ENCODE results near the gene PPP1R26. TPM values are rescaled to one million over a fixed set of nuclear protein-coding genes. Genes with fewer than 3 reads are reported as not detected.
"Not testable (repeated sequence)": the region's sequence is repeated elsewhere in the genome, so short reads cannot be mapped to it uniquely, and the experiment has no call there.

The PPP1R26 gene
- polyA plus RNA-seq, 1 experiment: 6.0 TPM

DNA sequence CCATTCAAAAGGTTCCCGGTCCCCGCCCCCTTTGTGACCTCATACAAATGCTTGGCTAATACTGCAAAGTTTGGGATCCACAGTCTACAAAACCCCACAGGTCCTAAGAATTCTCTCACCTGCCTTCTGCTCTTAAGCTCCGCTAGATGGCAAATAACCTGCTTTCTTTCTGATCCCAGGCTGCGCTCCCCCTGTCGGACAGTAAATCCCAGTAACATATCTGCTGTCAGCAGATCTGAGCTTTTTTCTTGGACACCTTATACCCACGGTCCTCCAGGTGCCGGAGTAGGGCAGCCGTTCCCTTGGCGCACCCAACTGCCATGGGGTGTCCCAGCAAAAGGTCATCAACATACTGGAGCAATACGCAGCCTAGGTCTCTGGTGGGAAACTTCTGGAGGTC lies 39.0 kb upstream of the PPP1R26 start:
- H3K4me3 ChIP-seq (ENCODE audit: low read depth, low read length): no peak overlapping the region
- no peak for DNase-seq (ENCODE audit: low read depth)
- TF ChIP-seq, protein P1, sequence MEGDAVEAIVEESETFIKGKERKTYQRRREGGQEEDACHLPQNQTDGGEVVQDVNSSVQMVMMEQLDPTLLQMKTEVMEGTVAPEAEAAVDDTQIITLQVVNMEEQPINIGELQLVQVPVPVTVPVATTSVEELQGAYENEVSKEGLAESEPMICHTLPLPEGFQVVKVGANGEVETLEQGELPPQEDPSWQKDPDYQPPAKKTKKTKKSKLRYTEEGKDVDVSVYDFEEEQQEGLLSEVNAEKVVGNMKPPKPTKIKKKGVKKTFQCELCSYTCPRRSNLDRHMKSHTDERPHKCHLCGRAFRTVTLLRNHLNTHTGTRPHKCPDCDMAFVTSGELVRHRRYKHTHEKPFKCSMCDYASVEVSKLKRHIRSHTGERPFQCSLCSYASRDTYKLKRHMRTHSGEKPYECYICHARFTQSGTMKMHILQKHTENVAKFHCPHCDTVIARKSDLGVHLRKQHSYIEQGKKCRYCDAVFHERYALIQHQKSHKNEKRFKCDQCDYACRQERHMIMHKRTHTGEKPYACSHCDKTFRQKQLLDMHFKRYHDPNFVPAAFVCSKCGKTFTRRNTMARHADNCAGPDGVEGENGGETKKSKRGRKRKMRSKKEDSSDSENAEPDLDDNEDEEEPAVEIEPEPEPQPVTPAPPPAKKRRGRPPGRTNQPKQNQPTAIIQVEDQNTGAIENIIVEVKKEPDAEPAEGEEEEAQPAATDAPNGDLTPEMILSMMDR (IDR thresholded peaks at IDR 0.05; ENCODE audit: insufficient read depth, low read depth, low read length): no peak
- ChIA-PET POLR2A (no interaction called here), CTCF (interaction anchor here (1.1 kb wide), 1 partner anchor 629 kb away, joined by 3 read pairs; no protein-coding TSS in a partner anchor)
- H3K36me3 ChIP-seq (ENCODE audit: control insufficient read depth, insufficient read depth, low read length): no peaks in the 10 kb centered on the region
- H3K27me3 ChIP-seq (ENCODE audit: control insufficient read depth, insufficient read depth, low read length): peaks cover 2% of the 10 kb centered on the region; the same call in 1 of the 2 replicates

DNA sequence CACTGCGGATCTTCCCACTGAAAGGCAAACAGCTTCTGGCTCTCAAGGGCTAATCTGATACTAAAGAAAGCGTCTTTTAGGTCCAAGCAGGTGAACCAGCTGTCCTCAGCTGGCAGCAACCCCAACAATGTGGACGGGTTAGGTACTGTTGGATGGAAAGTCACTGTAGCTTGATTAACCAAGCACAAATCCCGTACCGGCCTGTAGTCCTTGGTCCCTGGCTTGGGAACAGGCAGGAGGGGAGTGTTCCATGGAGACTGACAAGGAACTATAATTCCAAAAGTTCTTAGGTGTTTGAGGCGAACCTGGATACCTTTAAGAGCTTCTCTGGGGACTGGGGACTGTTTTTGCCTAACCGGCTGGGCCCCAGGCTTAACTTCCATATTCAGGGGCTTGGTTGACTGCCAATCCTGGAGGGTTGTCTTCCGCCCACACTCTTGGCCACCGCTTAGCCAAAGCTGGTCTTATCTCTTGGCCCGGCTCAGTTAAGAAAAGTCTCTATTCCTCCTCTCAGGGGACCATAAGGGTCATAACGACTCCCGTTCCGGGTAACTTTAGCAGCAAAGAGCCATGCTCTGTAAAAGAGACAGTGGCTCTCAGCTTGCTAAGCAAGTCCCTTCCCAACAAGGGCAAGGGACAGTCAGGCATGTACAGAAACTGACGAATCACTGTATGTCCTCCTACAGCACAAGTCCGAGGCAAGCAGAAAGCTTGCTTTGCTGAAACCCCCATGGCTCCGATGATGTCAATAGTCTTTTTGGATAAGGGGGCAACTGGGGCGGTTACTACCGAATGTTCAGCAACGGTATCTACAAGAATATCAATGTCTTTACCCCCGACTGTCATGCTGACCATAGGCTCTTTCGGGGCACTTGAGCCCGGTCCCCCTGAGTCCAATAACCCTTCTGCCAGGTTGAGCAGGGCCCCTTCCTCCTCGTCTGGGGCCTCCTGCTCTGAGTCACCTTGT lies 38.2 kb upstream of the PPP1R26 start:
- H3K27me3 ChIP-seq (ENCODE audit: control insufficient read depth, insufficient read depth, low read length); DNase-seq (ENCODE audit: low read depth); H3K4me3 ChIP-seq (ENCODE audit: low read depth, low read length); H3K36me3 ChIP-seq (ENCODE audit: control insufficient read depth, insufficient read depth, low read length); POLR2A ChIA-PET: not testable (repeated sequence)
- CTCF ChIA-PET: interaction anchor here (1.1 kb wide), 1 partner anchor 630 kb away, joined by 3 read pairs; no protein-coding TSS in a partner anchor

DNA sequence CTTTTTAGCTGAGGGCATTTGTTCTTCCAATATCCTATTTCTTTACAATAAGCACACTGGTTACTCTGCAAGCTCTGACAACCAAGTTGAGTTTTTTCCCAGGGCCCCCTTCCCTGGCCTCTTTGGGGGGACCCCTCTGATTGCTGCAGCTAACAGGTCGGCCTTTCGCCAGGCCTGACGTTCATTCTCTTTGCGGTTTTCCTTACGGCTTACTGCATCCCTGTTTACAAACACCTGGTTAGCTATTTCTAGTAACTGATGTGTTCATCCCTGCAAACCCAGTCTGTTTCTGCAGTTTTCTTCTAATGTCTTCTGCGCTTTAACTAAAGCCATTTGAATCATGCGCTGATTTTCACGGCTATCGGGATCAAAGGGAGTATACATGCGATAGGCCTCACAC lies 37.5 kb upstream of the PPP1R26 start:
- Histone ChIP-seq H3K4me3 (ENCODE audit: low read depth, low read length) (no peak overlapping the region), H3K27me3 (ENCODE audit: control insufficient read depth, insufficient read depth, low read length) (peaks cover 2% of the 10 kb centered on the region; the same call in 1 of the 2 replicates), H3K36me3 (ENCODE audit: control insufficient read depth, insufficient read depth, low read length) (no peaks in the 10 kb centered on the region)
- ChIA-PET CTCF (no interaction called here), POLR2A (no interaction called here)
- DNase-seq (ENCODE audit: low read depth): no peak
- TF ChIP-seq, protein P1 (IDR thresholded peaks at IDR 0.05; ENCODE audit: insufficient read depth, low read depth, low read length): no peak

DNA sequence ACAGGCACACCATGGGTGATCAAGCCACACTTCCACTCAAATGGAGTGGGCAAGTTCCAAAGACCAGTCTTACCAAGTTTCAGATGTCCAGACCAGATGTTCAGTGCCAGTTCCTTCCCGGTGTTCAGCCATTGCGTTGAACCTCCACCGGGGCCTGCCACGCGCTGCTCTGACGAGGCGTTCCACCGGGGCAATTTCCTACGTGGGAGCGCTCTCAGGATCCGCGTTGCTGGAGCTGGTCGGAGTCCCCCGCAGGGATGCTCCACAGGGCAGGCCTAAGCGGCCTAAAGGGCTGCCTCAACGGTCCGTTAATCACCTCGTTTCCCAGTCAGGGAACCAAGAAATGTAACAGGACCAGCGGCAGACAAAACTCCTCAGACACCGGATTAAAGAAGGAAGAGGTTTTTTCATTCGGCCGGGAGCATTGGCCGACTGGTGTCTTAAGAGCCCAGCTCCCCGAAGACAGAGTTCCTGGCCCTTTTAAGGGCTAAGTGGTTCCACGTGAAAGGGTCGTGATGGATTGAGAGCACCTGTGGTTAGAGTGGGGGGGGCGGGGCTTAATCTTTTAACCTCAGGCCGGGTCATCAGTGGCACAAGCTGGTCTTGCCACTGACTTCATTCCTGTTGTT lies 35.7 kb upstream of the PPP1R26 start:
- CTCF ChIA-PET: interaction anchor here (0.7 to 0.9 kb wide), 2 partner anchors 9 to 20 kb away, joined by 3 read pairs; no protein-coding TSS in a partner anchor
- Histone ChIP-seq H3K4me3 (ENCODE audit: low read depth, low read length) (no peak overlapping the region), H3K27me3 (ENCODE audit: control insufficient read depth, insufficient read depth, low read length) (peaks cover 4% of the 10 kb centered on the region; the same call in 1 of the 2 replicates), H3K36me3 (ENCODE audit: control insufficient read depth, insufficient read depth, low read length) (no peaks in the 10 kb centered on the region)
- TF ChIP-seq, protein P1 (IDR thresholded peaks at IDR 0.05; ENCODE audit: insufficient read depth, low read depth, low read length): no peak
- no peak for DNase-seq (ENCODE audit: low read depth)
- POLR2A ChIA-PET: no interaction called here

DNA sequence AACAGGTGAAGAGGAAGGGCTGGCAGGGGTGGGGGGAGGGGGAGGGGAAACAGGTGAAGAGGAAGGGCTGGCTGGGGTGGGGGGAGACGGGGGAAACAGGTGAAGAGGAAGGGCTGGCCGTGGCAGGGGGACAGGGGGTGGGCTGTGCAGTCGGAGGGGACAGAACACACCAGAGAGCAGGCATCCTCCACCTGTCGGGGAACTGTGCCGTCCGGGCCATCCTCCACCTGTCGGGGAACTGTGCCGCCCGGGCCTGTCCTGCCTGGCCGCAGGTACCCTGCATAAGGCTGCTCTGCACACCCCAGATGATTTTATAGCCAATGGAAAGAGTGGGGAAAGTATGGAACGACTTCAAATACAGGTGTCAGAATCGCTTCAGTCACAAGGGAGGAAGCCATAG lies 32.5 kb upstream of the PPP1R26 start:
- CTCF ChIA-PET: no interaction called here
- POLR2A ChIA-PET: no interaction called here
- no peak for DNase-seq (ENCODE audit: low read depth)
- no peak overlapping the region for H3K4me3 ChIP-seq (ENCODE audit: low read depth, low read length)
- TF ChIP-seq, protein P1 (IDR thresholded peaks at IDR 0.05; ENCODE audit: insufficient read depth, low read depth, low read length): no peak
- peaks cover 3% of the 10 kb centered on the region; the same call in 1 of the 2 replicates for H3K27me3 ChIP-seq (ENCODE audit: control insufficient read depth, insufficient read depth, low read length)
- no peaks in the 10 kb centered on the region for H3K36me3 ChIP-seq (ENCODE audit: control insufficient read depth, insufficient read depth, low read length)

Data from BJ (cell line).